NCI-H748 treated with DMSO at 0.1 percent for 48 hours (cell line): ENCODE measurements around the gene PARVA.

Experiments
- DNase-seq: peaks from one replicate; lab custom pipeline; 2025; lab: John Stamatoyannopoulos, UW

Gene PARVA

GRCh38 chr11:12526789-12527188 is 149.4 kb downstream of the PARVA start:
- DNase-seq = no peak

GRCh38 chr11:12528487-12528886 is 151.1 kb downstream of the PARVA start:
- no peak for DNase-seq

- no peak for DNase-seq
Measured at GRCh38 chr11:12529041-12529440, 151.7 kb downstream of the PARVA start.

GRCh38 chr11:12529793-12530192 is 152.4 kb downstream of the PARVA start:
- no peak for DNase-seq

- no peak for DNase-seq
Measured at GRCh38 chr11:12531020-12531419, 153.6 kb downstream of the PARVA start.

- no peak for DNase-seq
Measured at GRCh38 chr11:12531681-12532080, 154.3 kb downstream of the PARVA start.

- DNase-seq = no peak
Measured at GRCh38 chr11:12532580-12532979, 155.2 kb downstream of the PARVA start.

GRCh38 chr11:12534549-12534948 is 157.2 kb downstream of the PARVA start:
- DNase-seq = no peak

GRCh38 chr11:12535321-12535720 is 157.9 kb downstream of the PARVA start:
- DNase-seq = no peak

- no peak for DNase-seq
Measured at GRCh38 chr11:12536566-12536965, 159.2 kb downstream of the PARVA start.

GRCh38 chr11:12537778-12538401 is 160.5 kb downstream of the PARVA start:
- no peak for DNase-seq

- DNase-seq = no peak
Measured at GRCh38 chr11:12538889-12539421, 161.6 kb downstream of the PARVA start.

GRCh38 chr11:12539572-12539971 is 162.2 kb downstream of the PARVA start:
- DNase-seq = no peak

- DNase-seq = no peak
Measured at GRCh38 chr11:12540075-12540680, 162.8 kb downstream of the PARVA start.

- no peak for DNase-seq
Measured at GRCh38 chr11:12540913-12541582, 163.7 kb downstream of the PARVA start.

GRCh38 chr11:12541583-12542151 is 164.3 kb downstream of the PARVA start:
- DNase-seq = no peak

- no peak for DNase-seq
Measured at GRCh38 chr11:12542186-12542935, 165.0 kb downstream of the PARVA start.

GRCh38 chr11:12543596-12544415 is 166.4 kb downstream of the PARVA start:
- DNase-seq = no peak

- no peak for DNase-seq
Measured at GRCh38 chr11:12544986-12545775, 167.8 kb downstream of the PARVA start.

- DNase-seq = no peak
Measured at GRCh38 chr11:12546122-12546521, 168.8 kb downstream of the PARVA start.
